ENCODE measurements around the gene ARHGAP28.

GRCh38 chr18:6956495-6956894 is 227.0 kb downstream of the ARHGAP28 start:
- TF ChIP-seq POLR2A (IDR thresholded peaks at IDR 0.05) (no peak), POLR2AphosphoS5 (IDR thresholded peaks at IDR 0.05) (no peak), CTCF (IDR thresholded peaks at IDR 0.05) (no peak), EP300 (IDR thresholded peaks at IDR 0.05) (no peak)

Data from upper lobe of left lung (tissue), 4 donors.